Activated CD8-positive, alpha-beta memory T cell treated with anti-CD3 and anti-CD28 coated beads, Interleukin-2, amount 10 ng/mL, durations not matched to agents 7 days and 5 days (primary cell): Measurements from ENCODE around the gene STBD1. TPM values are rescaled to one million over a fixed set of nuclear protein-coding genes. Genes with fewer than 3 reads are reported as not detected.
"Not testable (repeated sequence)": the region's sequence is repeated elsewhere in the genome, so short reads cannot be mapped to it uniquely, and the experiment has no call there.

Source experiments
- ATAC-seq: fragments of 150-1000 bp; cut with Tn5 transposase; one replicate; pipeline ENCODE4 v1.10.0; 2021; ENCODE audit warnings: moderate library complexity
- CTCF ChIA-PET: fragments of 350-600 bp; sonication (Branson Sonifier 250); formaldehyde crosslinking; loops from one replicate; lab custom pipeline; 2021; ENCODE audit warnings: antibody characterized with exemption; lab: Charles Lee
- DNase-seq: peaks from one replicate; pipeline ENCODE4 v3.0.0-alpha.2; 2020
- H3K27ac Mint-ChIP-seq: one replicate; pipeline ENCODE4 v1.8.0; 2021; ENCODE audit warnings: mild to moderate bottlenecking, mixed read lengths
- H3K27me3 Mint-ChIP-seq: one replicate; pipeline ENCODE4 v1.8.0; 2021; ENCODE audit warnings: mixed read lengths
- H3K36me3 Mint-ChIP-seq: one replicate; pipeline ENCODE4 v1.8.0; 2021; ENCODE audit warnings: mild to moderate bottlenecking, mixed read lengths
- H3K4me1 Mint-ChIP-seq: one replicate; pipeline ENCODE4 v1.8.0; 2021; ENCODE audit warnings: mixed read lengths
- H3K4me3 Mint-ChIP-seq: one replicate; pipeline ENCODE4 v1.8.0; 2021; ENCODE audit warnings: mild to moderate bottlenecking, moderate library complexity, mixed read lengths
- H3K9me3 Mint-ChIP-seq: one replicate; pipeline ENCODE4 v1.8.0; 2022; ENCODE audit warnings: low read depth, mixed read lengths
- total RNA-seq, 2 experiments: library from RNA; stranded (reverse); gene quantifications; one replicate each; pipeline ENCODE4 v1.2.3, GENCODE V29; 2021

STBD1 gene
- total RNA-seq, 2 experiments from 2014 or later, result 0.52 to 1.2 TPM

DNA sequence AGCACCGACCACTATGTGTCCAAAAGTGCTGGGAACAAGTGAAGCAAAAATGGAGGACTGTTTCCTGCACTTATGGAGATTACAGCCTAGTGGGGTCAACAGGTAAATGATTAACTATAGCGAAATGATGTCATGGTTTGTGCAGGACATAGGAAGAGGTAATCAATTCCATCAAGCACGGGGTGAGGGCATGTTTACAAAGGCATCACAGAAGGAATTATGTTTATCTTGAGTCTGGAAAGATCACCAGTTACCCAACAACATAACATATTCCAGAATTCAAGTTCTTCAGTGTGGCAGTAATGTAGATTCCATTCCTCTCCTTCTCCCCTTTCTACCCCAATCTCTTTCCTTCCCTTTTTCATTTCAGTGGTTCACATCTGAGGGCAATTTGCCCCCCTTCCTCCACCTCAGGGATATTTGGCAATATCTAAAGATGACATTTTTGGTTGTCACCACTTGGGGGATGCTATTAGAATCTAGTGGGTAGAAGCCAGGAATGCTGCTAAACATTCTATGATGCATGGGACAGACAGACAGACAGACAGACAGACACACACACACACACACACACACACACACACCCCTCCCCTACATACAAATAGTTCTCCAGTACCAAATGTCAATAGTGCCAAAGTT is 30.9 kb upstream of the STBD1 start:
- CTCF ChIA-PET, result interaction anchor here (0.7 kb wide), 1 partner anchor 128 kb away, joined by 3 read pairs; no protein-coding TSS in a partner anchor
- ATAC-seq (no peak), DNase-seq (no peak)
- Mint-ChIP-seq H3K27me3 (peaks cover 69% of the 10 kb centered on the region), H3K36me3 (peaks cover 2% of the 10 kb centered on the region), H3K27ac (no peak overlapping the region), H3K9me3 (no peaks in the 10 kb centered on the region), H3K4me1 (peaks cover 9% of the 10 kb centered on the region), H3K4me3 (no peak overlapping the region)

DNA sequence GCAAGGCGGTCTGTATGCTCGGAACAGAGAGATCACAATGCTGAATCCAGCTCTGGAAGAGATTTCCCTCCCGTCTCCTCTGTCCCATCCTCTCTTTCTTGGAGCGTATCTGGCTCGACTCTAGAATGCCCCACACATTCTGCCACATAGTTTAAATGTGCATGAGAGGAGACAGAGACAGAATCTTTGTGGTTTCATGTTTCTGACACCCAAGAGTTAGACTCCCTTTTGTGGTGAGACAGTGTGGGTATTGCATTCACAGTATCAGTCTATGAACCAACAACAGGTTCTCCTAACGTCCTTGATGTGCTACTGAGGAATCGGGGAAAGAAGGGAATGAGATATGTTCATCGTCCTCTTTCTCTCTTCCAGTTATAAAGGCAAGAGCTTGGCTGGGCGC is 29.7 kb upstream of the STBD1 start:
- Mint-ChIP-seq H3K36me3 (peaks cover 2% of the 10 kb centered on the region), H3K4me1 (peaks cover 9% of the 10 kb centered on the region), H3K9me3 (no peaks in the 10 kb centered on the region), H3K27me3 (peaks cover 64% of the 10 kb centered on the region), H3K4me3 (no peak overlapping the region), H3K27ac (no peak overlapping the region)
- ATAC-seq (peak; percentile 30), DNase-seq (no peak)
- CTCF ChIA-PET, result interaction anchor here (0.6 kb wide), 1 partner anchor 105 kb away, joined by 3 read pairs; no protein-coding TSS in a partner anchor

DNA sequence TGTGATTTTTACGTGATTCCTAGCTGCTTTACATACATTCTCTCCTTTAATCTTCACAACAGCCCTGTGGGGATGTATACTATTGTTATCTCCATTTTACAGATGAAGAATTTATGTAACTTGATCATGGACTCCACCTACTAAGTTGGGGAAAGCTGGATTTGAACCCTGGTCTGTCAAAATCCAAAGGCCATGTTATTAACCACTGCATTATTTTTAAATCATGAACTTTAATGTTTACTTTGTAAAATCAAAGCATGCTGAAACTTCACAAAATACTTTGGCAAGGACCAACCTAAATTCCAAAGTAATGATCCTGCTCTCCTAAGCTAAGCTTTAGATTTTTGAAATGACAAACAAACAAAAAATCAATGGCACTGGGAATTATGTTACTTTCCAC is 28.9 kb upstream of the STBD1 start:
- Mint-ChIP-seq H3K27me3 (peaks cover 57% of the 10 kb centered on the region), H3K9me3 (no peaks in the 10 kb centered on the region), H3K27ac (no peak overlapping the region), H3K36me3 (peaks cover 2% of the 10 kb centered on the region), H3K4me3 (no peak overlapping the region), H3K4me1 (peaks cover 9% of the 10 kb centered on the region)
- CTCF ChIA-PET, result interaction anchor here (1.5 to 5.3 kb wide), 2 partner anchors 98 to 99 kb away, joined by 4 to 44 read pairs; no protein-coding TSS in a partner anchor
- ATAC-seq (no peak), DNase-seq (no peak)

DNA sequence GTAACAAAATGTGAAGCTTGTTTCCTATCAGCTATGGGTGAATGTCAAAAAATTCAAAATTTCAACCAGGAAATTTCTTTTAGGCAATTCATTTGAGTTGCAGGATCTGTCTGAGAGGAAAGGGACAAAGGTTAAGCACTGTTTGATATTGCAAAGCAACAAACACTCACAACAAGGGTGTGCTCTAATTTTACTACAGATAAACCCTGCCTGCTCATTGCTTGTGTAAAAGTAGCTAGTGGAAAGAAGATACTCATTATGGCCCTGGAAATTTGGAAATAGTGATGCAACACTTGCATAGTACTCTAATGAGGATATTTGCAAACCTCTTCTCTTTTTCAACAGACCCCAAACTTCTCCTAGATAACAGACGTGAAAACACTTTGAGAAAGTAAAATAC is 27.9 kb upstream of the STBD1 start:
- no peak for ATAC-seq
- H3K36me3 Mint-ChIP-seq, result peaks cover 2% of the 10 kb centered on the region
- no peaks in the 10 kb centered on the region for H3K9me3 Mint-ChIP-seq
- DNase-seq, result no peak
- H3K27me3 Mint-ChIP-seq, result peaks cover 49% of the 10 kb centered on the region
- no peak overlapping the region for H3K4me3 Mint-ChIP-seq
- H3K27ac Mint-ChIP-seq, result no peak overlapping the region
- H3K4me1 Mint-ChIP-seq, result peaks cover 9% of the 10 kb centered on the region
- CTCF ChIA-PET, result interaction anchor here (0.8 to 5.3 kb wide), 5 partner anchors 8 to 227 kb away, joined by 3 to 44 read pairs (median 3); no protein-coding TSS in a partner anchor

DNA sequence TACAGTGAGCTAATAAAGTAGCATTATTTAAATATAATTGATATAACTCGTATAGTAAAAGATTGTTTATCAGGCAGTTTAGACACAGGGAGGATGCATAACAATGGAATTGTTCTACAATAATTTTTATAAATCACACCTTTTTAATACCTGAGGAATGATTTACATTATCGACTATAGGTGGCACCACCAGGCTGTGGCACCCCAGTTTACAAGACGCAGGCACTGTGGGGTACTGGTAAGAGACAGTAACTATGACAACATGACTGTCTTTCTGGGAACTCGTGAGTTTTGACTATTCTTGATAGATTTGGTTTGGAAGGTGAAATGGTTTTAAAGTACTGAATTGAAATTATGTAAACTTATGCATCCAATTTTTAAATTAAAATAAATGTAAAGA is 27.1 kb upstream of the STBD1 start:
- H3K27ac Mint-ChIP-seq, result no peak overlapping the region
- H3K4me3 Mint-ChIP-seq, result no peak overlapping the region
- peaks cover 9% of the 10 kb centered on the region for H3K4me1 Mint-ChIP-seq
- H3K9me3 Mint-ChIP-seq, result no peaks in the 10 kb centered on the region
- H3K27me3 Mint-ChIP-seq, result peaks cover 49% of the 10 kb centered on the region
- ATAC-seq (no peak), DNase-seq (no peak)
- H3K36me3 Mint-ChIP-seq, result peaks cover 2% of the 10 kb centered on the region
- CTCF ChIA-PET, result interaction anchor here (0.8 to 5.3 kb wide), 4 partner anchors 9 to 226 kb away, joined by 3 to 44 read pairs (median 3); no protein-coding TSS in a partner anchor

DNA sequence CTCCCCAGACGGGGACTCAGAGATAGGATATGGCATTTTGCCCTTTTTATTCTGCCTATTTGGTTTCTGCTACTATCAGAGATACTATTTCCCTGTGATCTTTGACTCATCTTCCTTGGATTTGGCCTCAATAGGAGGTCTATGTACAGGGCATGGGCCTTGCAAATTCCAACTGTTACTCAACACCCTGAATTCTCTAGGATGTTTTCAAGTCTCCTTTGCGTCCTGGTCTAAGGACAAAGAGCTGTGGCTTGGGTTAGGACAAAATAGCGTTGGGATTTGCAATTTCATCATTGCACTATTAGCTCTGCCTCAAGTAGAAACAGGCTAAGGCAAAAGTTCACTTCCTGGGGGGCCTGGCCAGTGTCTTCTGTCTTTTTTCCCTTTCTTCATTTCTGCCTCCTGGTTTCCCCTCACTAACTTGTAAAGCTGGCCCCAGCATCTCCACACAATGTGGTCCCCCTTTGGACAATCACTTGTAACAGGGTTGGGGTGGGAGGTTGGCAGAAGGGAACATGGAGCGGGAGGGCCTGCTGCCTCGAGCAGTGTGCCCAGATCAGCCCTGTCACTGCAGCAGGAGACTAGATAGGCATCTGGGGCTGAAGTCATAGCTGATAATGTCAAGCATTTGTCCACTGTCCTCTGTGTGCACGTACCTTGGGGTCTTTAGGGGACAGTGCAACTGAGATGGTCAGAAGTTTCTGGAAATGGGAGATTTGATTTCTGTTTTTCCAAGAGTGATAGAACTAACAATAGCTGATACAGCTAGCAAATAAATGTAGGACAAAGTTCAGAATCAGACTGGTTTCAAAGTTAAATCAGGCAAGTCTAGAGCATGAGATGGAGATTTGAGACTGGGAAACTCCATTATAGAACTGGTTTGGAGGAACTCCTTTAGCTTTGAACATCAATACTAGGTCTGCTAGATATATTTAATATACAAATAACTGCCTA is 25.8 kb upstream of the STBD1 start:
- H3K27me3 Mint-ChIP-seq, result peaks cover 37% of the 10 kb centered on the region
- H3K27ac Mint-ChIP-seq, result no peak overlapping the region
- CTCF ChIA-PET, result interaction anchor here (0.9 to 5.3 kb wide), 2 partner anchors 96 to 101 kb away, joined by 3 to 44 read pairs; no protein-coding TSS in a partner anchor
- H3K4me1 Mint-ChIP-seq, result peaks cover 9% of the 10 kb centered on the region
- ATAC-seq (no peak), DNase-seq (no peak)
- H3K36me3 Mint-ChIP-seq, result peaks cover 2% of the 10 kb centered on the region
- no peak overlapping the region for H3K4me3 Mint-ChIP-seq
- no peaks in the 10 kb centered on the region for H3K9me3 Mint-ChIP-seq

DNA sequence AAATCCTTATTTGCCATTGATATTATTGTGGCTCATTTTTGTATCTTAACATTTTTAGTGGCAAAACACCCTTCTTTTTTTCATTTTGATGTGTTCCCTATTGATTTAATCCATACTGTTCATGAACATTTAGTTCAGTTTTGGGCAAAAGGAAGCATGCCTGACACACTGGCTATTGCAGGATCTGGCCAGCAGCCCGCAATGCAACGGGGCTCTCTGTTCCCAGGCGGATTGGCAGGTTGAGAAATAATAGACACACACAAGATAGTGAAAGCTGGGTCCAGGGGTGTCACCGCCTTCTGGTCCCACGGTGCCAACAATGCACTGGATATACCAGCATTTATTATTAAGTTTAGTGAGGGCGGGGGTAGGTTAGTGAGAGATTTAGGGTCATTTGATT is 24.9 kb upstream of the STBD1 start:
- H3K4me3 Mint-ChIP-seq, H3K27ac Mint-ChIP-seq, ATAC-seq, H3K9me3 Mint-ChIP-seq, H3K36me3 Mint-ChIP-seq, H3K4me1 Mint-ChIP-seq, DNase-seq: not testable (repeated sequence)
- peaks cover 32% of the 10 kb centered on the region for H3K27me3 Mint-ChIP-seq
- CTCF ChIA-PET, result interaction anchor here (0.9 to 5.3 kb wide), 2 partner anchors 95 to 102 kb away, joined by 3 to 44 read pairs; no protein-coding TSS in a partner anchor

DNA sequence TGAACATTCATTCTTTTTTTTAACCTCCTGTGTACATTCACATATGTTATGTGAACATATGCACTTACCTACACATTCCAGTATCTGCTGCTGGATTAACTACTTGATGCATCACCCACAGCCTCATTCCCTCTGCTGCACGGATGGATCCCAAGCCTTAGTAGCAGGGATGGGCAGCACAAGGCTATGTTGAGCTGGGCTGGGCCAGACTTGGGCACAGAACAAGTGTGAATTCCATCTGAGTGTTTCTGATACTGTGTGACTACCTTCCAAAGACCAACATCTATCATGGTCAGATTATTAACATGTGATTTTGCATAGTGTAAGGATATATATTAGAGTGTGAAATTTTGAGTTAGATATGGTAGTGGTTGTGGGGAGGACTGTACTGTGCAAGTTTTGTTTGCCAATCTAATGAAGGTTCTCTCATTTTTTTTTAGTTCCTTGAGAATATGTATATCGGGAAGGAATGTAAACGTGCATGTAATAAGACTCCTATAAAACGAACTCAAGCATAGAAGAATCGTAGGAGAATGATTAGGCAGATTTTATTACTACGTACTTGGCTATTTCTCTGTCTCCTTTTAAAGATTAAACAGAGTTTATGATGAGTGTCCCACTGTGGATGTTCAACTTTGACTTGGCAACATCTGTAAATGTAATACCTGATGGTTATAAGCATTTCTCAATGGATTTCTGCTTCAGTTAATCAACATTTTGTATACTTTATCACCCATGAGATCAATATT is 23.4 kb upstream of the STBD1 start:
- H3K27ac Mint-ChIP-seq, result no peak overlapping the region
- peaks cover 6% of the 10 kb centered on the region for H3K36me3 Mint-ChIP-seq
- no peak overlapping the region for H3K4me3 Mint-ChIP-seq
- ATAC-seq (no peak), DNase-seq (no peak)
- H3K4me1 Mint-ChIP-seq, result peaks cover 7% of the 10 kb centered on the region
- CTCF ChIA-PET, result no interaction called here
- H3K9me3 Mint-ChIP-seq, result no peaks in the 10 kb centered on the region
- H3K27me3 Mint-ChIP-seq, result peaks cover 29% of the 10 kb centered on the region

DNA sequence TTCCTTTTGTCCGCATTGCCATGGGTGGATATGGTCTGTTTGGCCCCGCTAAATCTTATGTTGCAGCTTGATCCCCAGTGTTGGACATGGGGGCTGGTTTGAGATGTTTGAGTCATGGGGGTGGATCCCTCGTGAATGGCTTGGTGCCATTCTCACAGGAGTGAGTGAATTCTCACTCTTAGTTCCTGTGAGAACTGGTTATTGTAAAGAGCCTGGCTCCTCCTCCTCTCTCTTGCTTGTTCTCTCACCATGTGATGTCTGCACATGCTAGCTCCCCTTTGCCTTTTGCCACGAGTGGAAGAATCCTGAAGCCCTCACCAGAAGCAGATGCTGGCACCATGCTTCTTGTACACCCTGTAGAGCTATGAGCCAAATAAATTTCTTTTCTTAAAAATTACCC is 22.6 kb upstream of the STBD1 start:
- CTCF ChIA-PET, result no interaction called here
- DNase-seq, result no peak
- no peak for ATAC-seq
- Mint-ChIP-seq H3K9me3 (no peaks in the 10 kb centered on the region), H3K4me1 (peaks cover 7% of the 10 kb centered on the region), H3K27me3 (peaks cover 22% of the 10 kb centered on the region), H3K36me3 (peaks cover 6% of the 10 kb centered on the region), H3K27ac (no peak overlapping the region), H3K4me3 (no peak overlapping the region)

DNA sequence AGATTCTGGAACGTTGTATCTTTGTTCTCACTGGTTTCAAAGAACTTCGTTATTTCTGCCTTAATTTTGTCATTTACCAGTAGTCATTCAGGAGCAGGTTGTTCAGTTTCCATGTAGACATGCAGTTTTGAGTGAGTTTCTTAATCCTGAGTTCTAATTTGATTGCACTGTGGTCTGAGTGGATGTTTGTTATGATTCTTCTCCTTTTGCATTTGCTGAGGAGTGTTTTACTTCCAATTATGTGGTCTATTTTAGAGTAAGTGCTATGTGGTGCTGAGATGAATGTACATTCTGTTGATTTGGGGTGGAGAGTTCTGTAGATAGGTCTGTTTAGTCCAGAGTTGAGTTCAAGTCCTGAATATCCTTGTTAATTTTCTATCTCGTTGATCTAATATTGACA is 18.7 kb upstream of the STBD1 start:
- not testable (repeated sequence) for DNase-seq, H3K4me3 Mint-ChIP-seq, ATAC-seq, H3K36me3 Mint-ChIP-seq, H3K4me1 Mint-ChIP-seq, H3K27ac Mint-ChIP-seq, H3K9me3 Mint-ChIP-seq
- CTCF ChIA-PET, result interaction anchor here (1.0 to 1.3 kb wide), 2 partner anchors 14 to 108 kb away, joined by 3 read pairs; no protein-coding TSS in a partner anchor
- H3K27me3 Mint-ChIP-seq, result peaks cover 33% of the 10 kb centered on the region

DNA sequence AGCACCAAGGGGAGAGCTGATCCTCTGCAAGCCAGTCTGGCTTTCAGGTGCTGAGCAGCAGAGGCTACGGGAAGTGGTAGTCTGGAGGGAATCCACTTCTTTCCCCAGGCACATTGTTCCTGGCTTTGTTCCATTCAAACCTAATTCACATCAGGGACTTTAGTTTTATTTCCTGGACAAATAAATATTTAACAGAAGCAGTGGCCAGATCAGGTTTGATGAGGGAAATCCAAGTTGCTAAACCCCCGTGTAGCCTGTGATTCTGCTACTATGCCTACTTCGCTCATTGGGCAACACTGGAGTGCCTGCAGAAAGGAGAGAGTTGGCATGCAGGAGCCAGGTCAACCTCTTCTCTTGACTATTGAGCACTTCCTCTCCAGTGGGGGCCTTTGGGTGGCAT is 13.8 kb upstream of the STBD1 start:
- no peak overlapping the region for H3K4me3 Mint-ChIP-seq
- ATAC-seq (no peak), DNase-seq (no peak)
- H3K27me3 Mint-ChIP-seq, result peaks cover 38% of the 10 kb centered on the region
- no peak overlapping the region for H3K27ac Mint-ChIP-seq
- H3K36me3 Mint-ChIP-seq, result peaks cover 19% of the 10 kb centered on the region
- peaks cover 4% of the 10 kb centered on the region for H3K4me1 Mint-ChIP-seq
- H3K9me3 Mint-ChIP-seq, result peaks cover 8% of the 10 kb centered on the region
- CTCF ChIA-PET, result no interaction called here

DNA sequence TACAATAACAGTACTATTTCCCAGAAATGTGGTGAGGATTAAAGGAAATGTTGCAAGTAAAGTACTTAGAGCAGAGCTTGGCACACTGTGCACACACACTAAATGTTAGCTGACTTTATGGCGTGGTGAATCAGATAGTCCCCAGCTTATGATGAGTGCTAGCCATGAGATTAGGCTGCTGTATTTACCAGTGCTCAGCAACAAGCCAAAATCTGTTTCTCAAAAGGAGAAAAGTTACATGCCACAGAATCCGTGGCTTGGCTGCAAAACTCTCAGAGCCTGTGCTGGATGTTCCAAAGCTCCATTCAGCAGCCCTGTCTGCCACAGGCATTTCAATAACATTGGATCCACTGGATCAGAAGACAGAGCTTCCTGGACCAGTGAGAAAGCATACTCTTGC is 12.8 kb upstream of the STBD1 start:
- Mint-ChIP-seq H3K27ac (no peak overlapping the region), H3K36me3 (peaks cover 27% of the 10 kb centered on the region), H3K4me1 (no peaks in the 10 kb centered on the region), H3K4me3 (no peak overlapping the region), H3K9me3 (peaks cover 14% of the 10 kb centered on the region), H3K27me3 (peaks cover 35% of the 10 kb centered on the region)
- no peak for DNase-seq
- no peak for ATAC-seq
- CTCF ChIA-PET, result interaction anchor here (1.0 to 1.4 kb wide), 2 partner anchors 13 to 83 kb away, joined by 3 read pairs; no protein-coding TSS in a partner anchor
